Muscle of leg (tissue), 11 donors: ENCODE data around the gene MUSK. TPM values are rescaled to one million over a fixed set of nuclear protein-coding genes. Genes with fewer than 3 reads are reported as not detected.
A peak's percentile ranks its signal among the peaks of the same experiment; 100 is the strongest.
"Not testable (repeated sequence)": the region's sequence is repeated elsewhere in the genome, so short reads cannot be mapped to it uniquely, and the experiment has no call there.

Experiments
- DNase-seq: peaks from one replicate; pipeline ENCODE4 v3.0.0; 2013
- H3K27ac ChIP-seq: one replicate; pipeline ENCODE4 v1.5.1; 2013; ENCODE audit warnings: mild to moderate bottlenecking, low read length, control low read depth
- H3K27me3 ChIP-seq: one replicate; pipeline ENCODE4 v1.6.1; 2013; ENCODE audit warnings: low read length; ENCODE audit not compliant: control insufficient read depth, insufficient read depth
- H3K36me3 ChIP-seq: one replicate; pipeline ENCODE4 v1.6.1; 2013; ENCODE audit warnings: low read length; ENCODE audit not compliant: control insufficient read depth, insufficient read depth
- H3K4me1 ChIP-seq: one replicate; pipeline ENCODE4 v1.6.1; 2013; ENCODE audit warnings: low read length; ENCODE audit not compliant: control insufficient read depth, insufficient read depth
- H3K4me3 ChIP-seq: one replicate; pipeline ENCODE4 v1.5.1; 2013; ENCODE audit warnings: low read length, control low read depth
- H3K9me3 ChIP-seq: replicated peaks from 2 replicates; pipeline ENCODE4 v1.6.1; 2013; ENCODE audit warnings: low read depth, low read length; ENCODE audit not compliant: control insufficient read depth
- WGBS: methylation state at CpG from one replicate; pipeline ENCODE4 v1.1.5; 2013; ENCODE audit warnings: missing lambda C conversion rate; ENCODE audit not compliant: insufficient coverage; 5-methylcytosine and 5-hydroxymethylcytosine counted together
- polyA plus RNA-seq, 8 donors: library from polyadenylated mRNA; unstranded; fragments of 120-200 nt; gene quantifications; one replicate each; pipeline versions ENCODE4 v1.2.1 to v1.2.3, GENCODE V29; 2013; ENCODE audit warnings: inconsistent platforms in 1 of 8, low replicate concordance in 1 of 8; ENCODE audit not compliant: insufficient read length in 8 of 8, insufficient read depth in 1 of 8
- total RNA-seq: library from RNA; stranded (reverse); fragments of 120-200 nt; gene quantifications from one replicate; pipeline ENCODE4 v1.2.4, GENCODE V29; 2013

Gene MUSK
- total and polyA plus RNA-seq, 9 donors, result 9.3 to 16.6 (median 13.0) TPM

- H3K36me3 ChIP-seq, result no peaks in the 10 kb centered on the region
- H3K27ac ChIP-seq, result no peak overlapping the region
- peaks cover 2% of the 10 kb centered on the region for H3K4me1 ChIP-seq
- 0% methylated on average over 1 of the region's 5 CpGs for WGBS
- no peak for DNase-seq
- H3K9me3 ChIP-seq, result no peaks in the 10 kb centered on the region
- no peak overlapping the region for H3K4me3 ChIP-seq
- no peaks in the 10 kb centered on the region for H3K27me3 ChIP-seq
These were observed 108.7 kb downstream of the MUSK start for GRCh38 chr9:110777196-110777875.

- Histone ChIP-seq H3K4me1 (peaks cover 2% of the 10 kb centered on the region), H3K4me3 (no peak overlapping the region), H3K9me3 (no peaks in the 10 kb centered on the region), H3K27ac (no peak overlapping the region), H3K36me3 (no peaks in the 10 kb centered on the region), H3K27me3 (no peaks in the 10 kb centered on the region)
- DNase-seq, result no peak
These were observed 109.3 kb downstream of the MUSK start for GRCh38 chr9:110777876-110778215.

GRCh38 chr9:110782701-110783100, 114.1 kb downstream of the MUSK start:
- H3K9me3 ChIP-seq, result no peaks in the 10 kb centered on the region
- H3K4me1 ChIP-seq, result no peaks in the 10 kb centered on the region
- H3K36me3 ChIP-seq, result peaks cover 4% of the 10 kb centered on the region
- H3K27ac ChIP-seq, result no peak overlapping the region
- WGBS, result 96% methylated on average over 4 of the region's 5 CpGs
- H3K27me3 ChIP-seq, result no peaks in the 10 kb centered on the region
- DNase-seq, result no peak
- H3K4me3 ChIP-seq, result no peak overlapping the region

DNA sequence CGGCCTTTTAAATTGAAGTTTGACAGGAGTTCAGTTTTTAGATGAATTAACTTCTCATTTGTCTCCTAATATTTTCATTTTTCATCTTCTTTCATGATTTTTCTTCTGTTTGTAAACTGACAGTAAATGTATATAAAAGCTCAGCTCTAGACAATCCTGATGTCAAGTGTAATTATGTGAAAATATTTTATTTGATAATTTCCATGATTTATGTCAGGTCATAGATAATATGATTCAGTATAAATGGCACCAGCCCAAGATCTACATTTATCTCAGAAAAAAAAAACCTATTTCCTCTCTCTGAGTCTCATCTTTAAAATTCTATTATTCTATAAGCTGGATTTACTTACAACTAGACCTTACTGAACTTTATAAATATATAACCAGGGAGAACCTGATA, 115.7 kb downstream of the MUSK start:
- Histone ChIP-seq H3K4me1 (no peaks in the 10 kb centered on the region), H3K4me3 (no peak overlapping the region), H3K9me3 (no peaks in the 10 kb centered on the region), H3K27ac (no peak overlapping the region), H3K36me3 (peaks cover 8% of the 10 kb centered on the region), H3K27me3 (no peaks in the 10 kb centered on the region)
- no peak for DNase-seq
- no CpG with 5 or more reads among the region's 1 CpG for WGBS

DNA sequence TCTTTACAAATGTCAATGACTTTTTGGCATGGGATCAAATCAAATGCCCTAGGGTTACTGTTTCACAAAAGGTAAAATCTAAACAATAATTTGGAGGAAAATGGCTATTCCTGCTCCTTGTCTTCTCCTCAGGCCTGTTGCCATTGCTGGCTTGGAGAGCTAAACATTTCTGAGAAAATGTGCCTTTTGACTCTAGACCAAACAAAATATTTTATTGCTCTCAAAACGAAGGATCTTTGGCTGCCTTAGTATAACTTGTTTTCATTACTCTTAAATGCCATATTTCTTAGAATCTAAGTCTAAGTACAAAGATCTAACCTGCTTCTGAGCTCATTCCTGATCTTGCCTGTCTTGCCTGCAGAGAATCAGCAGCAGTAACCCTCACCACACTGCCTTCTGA, 116.6 kb downstream of the MUSK start:
- Histone ChIP-seq H3K27me3 (no peaks in the 10 kb centered on the region), H3K4me1 (no peaks in the 10 kb centered on the region), H3K36me3 (peaks cover 8% of the 10 kb centered on the region), H3K9me3 (no peaks in the 10 kb centered on the region), H3K4me3 (no peak overlapping the region), H3K27ac (no peak overlapping the region)
- peak; percentile 84 for DNase-seq
- no CpG with 5 or more reads among the region's 1 CpG for WGBS

- H3K27me3 ChIP-seq, H3K36me3 ChIP-seq, H3K4me1 ChIP-seq, H3K9me3 ChIP-seq, H3K4me3 ChIP-seq, DNase-seq, H3K27ac ChIP-seq: not testable (repeated sequence)
- no CpG with 5 or more reads among the region's 5 CpGs for WGBS
These were observed 119.8 kb downstream of the MUSK start for GRCh38 chr9:110788396-110788795.

DNA sequence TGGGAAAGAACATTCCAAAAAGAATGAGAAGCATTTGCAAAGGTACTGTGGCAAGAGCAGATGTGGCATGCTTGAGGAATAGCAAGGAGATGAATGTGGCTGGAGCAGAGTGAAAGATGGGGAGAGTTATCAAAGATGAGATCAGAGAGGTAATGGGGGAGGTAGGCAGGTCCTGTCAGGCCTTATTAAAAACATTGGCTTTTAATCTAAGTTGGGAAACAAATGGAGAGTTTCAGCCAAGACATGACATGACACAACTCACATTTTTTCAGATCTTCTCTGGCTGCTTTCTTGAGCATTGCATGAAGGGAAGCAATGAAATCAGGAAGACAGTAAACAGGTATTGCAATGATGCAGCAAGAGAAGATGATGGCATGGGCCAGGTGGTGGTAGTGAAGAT, 120.3 kb downstream of the MUSK start:
- H3K9me3 ChIP-seq, result no peaks in the 10 kb centered on the region
- no peak for DNase-seq
- H3K4me1 ChIP-seq, result no peaks in the 10 kb centered on the region

GRCh38 chr9:110797611-110798010, 129.0 kb downstream of the MUSK start:
- Histone ChIP-seq H3K9me3 (no peaks in the 10 kb centered on the region), H3K27ac (no peak overlapping the region), H3K36me3 (no peaks in the 10 kb centered on the region), H3K4me1 (no peaks in the 10 kb centered on the region), H3K4me3 (no peak overlapping the region), H3K27me3 (no peaks in the 10 kb centered on the region)
- DNase-seq, result no peak
- no CpG with 5 or more reads among the region's 2 CpGs for WGBS

More for the DNA sequence above, 120.3 kb downstream of the MUSK start:
- H3K27me3 ChIP-seq, result no peaks in the 10 kb centered on the region
- no peak overlapping the region for H3K27ac ChIP-seq
- H3K4me3 ChIP-seq, result no peak overlapping the region
- H3K36me3 ChIP-seq, result peaks cover 8% of the 10 kb centered on the region

DNA sequence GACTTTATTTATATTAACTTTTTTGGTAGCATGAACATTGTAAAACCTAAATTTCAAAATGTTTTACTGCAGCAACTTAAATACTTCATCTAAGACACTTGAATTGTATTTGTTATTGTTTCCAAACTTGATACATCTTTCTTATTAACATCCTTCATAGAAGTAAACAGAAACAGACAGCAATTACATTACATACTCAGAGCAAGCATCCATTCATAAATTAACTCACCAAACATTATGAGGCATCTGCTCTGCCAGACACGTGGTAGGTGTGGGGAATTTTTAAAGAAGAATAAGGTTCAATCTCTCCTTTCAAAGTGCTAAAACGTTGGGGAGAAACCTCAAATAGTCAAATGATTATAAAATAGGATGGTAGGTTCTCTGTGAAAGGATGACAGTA, 130.8 kb downstream of the MUSK start:
- no peaks in the 10 kb centered on the region for H3K36me3 ChIP-seq
- no peaks in the 10 kb centered on the region for H3K27me3 ChIP-seq
- no peak overlapping the region for H3K4me3 ChIP-seq
- WGBS, result 14% methylated on average over 1 of the region's 2 CpGs
- H3K4me1 ChIP-seq, result no peaks in the 10 kb centered on the region
- no peaks in the 10 kb centered on the region for H3K9me3 ChIP-seq
- no peak for DNase-seq
- no peak overlapping the region for H3K27ac ChIP-seq

- Histone ChIP-seq H3K27ac (no peak overlapping the region), H3K9me3 (no peaks in the 10 kb centered on the region), H3K36me3 (no peaks in the 10 kb centered on the region), H3K27me3 (no peaks in the 10 kb centered on the region), H3K4me3 (no peak overlapping the region), H3K4me1 (no peaks in the 10 kb centered on the region)
- DNase-seq, result peak; percentile 28
- no CpG with 5 or more reads among the region's 1 CpG for WGBS
These were observed 132.8 kb downstream of the MUSK start for GRCh38 chr9:110801426-110801825.

- no peak overlapping the region for H3K27ac ChIP-seq
These were observed 133.9 kb downstream of the MUSK start for GRCh38 chr9:110802416-110803035.

More at GRCh38 chr9:110802416-110803035, 133.9 kb downstream of the MUSK start:
- Histone ChIP-seq H3K4me3 (no peak overlapping the region), H3K4me1 (no peaks in the 10 kb centered on the region), H3K36me3 (no peaks in the 10 kb centered on the region), H3K27me3 (no peaks in the 10 kb centered on the region), H3K9me3 (no peaks in the 10 kb centered on the region)
- DNase-seq, result peak; percentile 84
- 72% methylated on average over 5 of the region's 6 CpGs for WGBS
